ENCODE measurements around the gene MYH9.
A peak's percentile ranks its signal among the peaks of the same experiment; 100 is the strongest.

The MYH9 gene

GRCh38 chr22:36363349-36363981, 24.3 kb downstream of the MYH9 start:
- no peak for TF ChIP-seq CTCF (IDR thresholded peaks at IDR 0.05)
- Histone ChIP-seq H3K79me2 (peaks cover 43% of the 10 kb centered on the region), H3K9me3 (ENCODE audit: control insufficient read depth, low read length) (no peaks in the 10 kb centered on the region), H3K4me3 (ENCODE audit: low read depth, low read length) (no peak overlapping the region), H3K4me1 (peaks cover 55% of the 10 kb centered on the region), H3K4me2 (ENCODE audit: low read length) (no peak overlapping the region), H3K9ac (no peak overlapping the region), H3K36me3 (ENCODE audit: control insufficient read depth, insufficient read depth, low read length) (no peaks in the 10 kb centered on the region), H3K27ac (peak overlapping the region; percentile 19), H2AFZ (no peak overlapping the region), H3K27me3 (ENCODE audit: control insufficient read depth, insufficient read depth, low read length) (no peaks in the 10 kb centered on the region)

DNA sequence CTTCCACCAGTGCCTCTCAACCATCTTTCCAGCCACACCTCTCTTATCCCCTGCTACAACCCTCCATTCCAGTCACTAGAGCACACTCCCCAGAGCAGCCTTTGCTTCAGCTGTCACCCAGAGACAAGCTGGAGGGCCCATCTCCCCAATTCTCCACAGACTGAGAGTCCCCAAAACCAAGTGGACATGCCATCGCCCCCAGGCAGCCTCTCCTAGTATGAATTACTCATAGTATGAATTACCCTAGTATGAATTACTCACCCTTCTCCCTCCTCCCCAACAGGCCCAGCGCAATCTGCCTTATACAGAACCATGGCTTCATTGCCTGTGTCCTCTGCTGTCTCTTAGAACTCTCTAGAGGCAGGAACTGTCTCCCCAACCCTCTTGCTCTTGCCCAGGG, 24.8 kb downstream of the MYH9 start:
- no peaks in the 10 kb centered on the region for H3K27me3 ChIP-seq (ENCODE audit: control insufficient read depth, insufficient read depth, low read length)
- no peak overlapping the region for H3K4me3 ChIP-seq (ENCODE audit: low read depth, low read length)
- H3K36me3 ChIP-seq (ENCODE audit: control insufficient read depth, insufficient read depth, low read length): no peaks in the 10 kb centered on the region
- H3K9me3 ChIP-seq (ENCODE audit: control insufficient read depth, low read length): no peaks in the 10 kb centered on the region
- no peak overlapping the region for H3K4me2 ChIP-seq (ENCODE audit: low read length)
- H3K4me1 ChIP-seq: peaks cover 49% of the 10 kb centered on the region
- H3K79me2 ChIP-seq: peaks cover 47% of the 10 kb centered on the region
- no peak overlapping the region for H2AFZ ChIP-seq
- TF ChIP-seq CTCF (IDR thresholded peaks at IDR 0.05): no peak
- H3K27ac ChIP-seq: peak overlapping the region; percentile 7
- H3K9ac ChIP-seq: no peak overlapping the region

- no peak overlapping the region for H2AFZ ChIP-seq
- no peak overlapping the region for H3K9ac ChIP-seq
- H3K79me2 ChIP-seq: peaks cover 50% of the 10 kb centered on the region
- no peak overlapping the region for H3K4me3 ChIP-seq (ENCODE audit: low read depth, low read length)
- no peak overlapping the region for H3K4me2 ChIP-seq (ENCODE audit: low read length)
- H3K36me3 ChIP-seq (ENCODE audit: control insufficient read depth, insufficient read depth, low read length): no peaks in the 10 kb centered on the region
- H3K27ac ChIP-seq: peak overlapping the region; percentile 89
- H3K4me1 ChIP-seq: peaks cover 45% of the 10 kb centered on the region
- no peaks in the 10 kb centered on the region for H3K27me3 ChIP-seq (ENCODE audit: control insufficient read depth, insufficient read depth, low read length)
- TF ChIP-seq CTCF (IDR thresholded peaks at IDR 0.05): no peak
- no peaks in the 10 kb centered on the region for H3K9me3 ChIP-seq (ENCODE audit: control insufficient read depth, low read length)
Observed at GRCh38 chr22:36362075-36362474, 25.7 kb downstream of the MYH9 start.

DNA sequence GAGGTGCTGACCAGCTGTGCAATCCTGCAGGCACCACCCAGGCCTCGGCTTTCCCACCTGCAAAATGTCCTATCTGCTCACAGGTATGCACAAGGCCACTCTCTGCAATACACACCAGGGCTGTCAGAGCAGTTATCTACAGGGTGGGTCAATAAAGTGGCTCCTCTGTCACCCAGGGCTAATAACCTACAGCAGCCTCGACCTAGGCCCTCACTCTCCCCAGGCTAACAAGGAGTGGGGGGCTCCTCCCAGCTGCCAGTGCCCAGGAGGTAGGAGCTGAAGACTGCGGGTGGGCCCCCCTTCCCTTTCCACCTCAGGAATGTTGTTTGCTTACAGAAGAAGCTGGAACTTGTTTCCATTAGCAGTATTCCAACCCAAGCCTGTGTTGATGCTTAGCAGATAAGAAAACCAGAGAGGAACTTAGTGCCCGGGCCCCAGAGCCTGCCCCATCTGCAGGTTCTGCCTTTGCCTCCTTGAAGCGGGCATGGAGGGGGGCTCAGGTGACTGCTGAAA, 26.8 kb downstream of the MYH9 start:
- Histone ChIP-seq H3K4me1 (peaks cover 41% of the 10 kb centered on the region), H3K36me3 (ENCODE audit: control insufficient read depth, insufficient read depth, low read length) (no peaks in the 10 kb centered on the region)

More for the DNA sequence above, 26.8 kb downstream of the MYH9 start:
- Histone ChIP-seq H3K27me3 (ENCODE audit: control insufficient read depth, insufficient read depth, low read length) (no peaks in the 10 kb centered on the region), H3K4me2 (ENCODE audit: low read length) (peak overlapping the region; percentile 55), H3K9me3 (ENCODE audit: control insufficient read depth, low read length) (no peaks in the 10 kb centered on the region), H3K4me3 (ENCODE audit: low read depth, low read length) (peak overlapping the region; percentile 17), H3K79me2 (peaks cover 47% of the 10 kb centered on the region), H3K9ac (no peak overlapping the region), H2AFZ (no peak overlapping the region), H3K27ac (peak overlapping the region; percentile 89)
- no peak for TF ChIP-seq CTCF (IDR thresholded peaks at IDR 0.05)

Measured in parathyroid adenoma (tissue), 2 donors.